Parathyroid adenoma (tissue), 2 donors: ENCODE measurements around the gene BBS4.
"Not testable (repeated sequence)": the region's sequence is repeated elsewhere in the genome, so short reads cannot be mapped to it uniquely, and the experiment has no call there.

Experiments
- H2AFZ ChIP-seq: fragments of 300-600 bp; sonication (generic); one replicate; pipeline ENCODE4 v1.7.0; 2017; ENCODE audit warnings: antibody characterized with exemption, mild to moderate bottlenecking
- H3K27ac ChIP-seq: fragments of 300-600 bp; sonication (generic); one replicate; pipeline ENCODE4 v1.7.0; 2017
- H3K27me3 ChIP-seq: fragments of 300-600 bp; sonication (generic); one replicate; pipeline ENCODE4 v1.7.0; 2017; ENCODE audit warnings: low read length; ENCODE audit not compliant: control insufficient read depth, insufficient read depth
- H3K36me3 ChIP-seq: fragments of 300-600 bp; sonication (generic); one replicate; pipeline ENCODE4 v1.7.0; 2017; ENCODE audit warnings: low read length; ENCODE audit not compliant: control insufficient read depth, insufficient read depth
- H3K4me1 ChIP-seq: fragments of 300-600 bp; sonication (generic); one replicate; pipeline ENCODE4 v1.7.0; 2017; ENCODE audit warnings: control low read depth
- H3K4me2 ChIP-seq: fragments of 300-600 bp; sonication (generic); one replicate; pipeline ENCODE4 v1.7.0; 2017; ENCODE audit warnings: low read length
- H3K4me3 ChIP-seq: fragments of 300-600 bp; sonication (generic); one replicate; pipeline ENCODE4 v1.7.0; 2017; ENCODE audit warnings: low read depth, low read length
- H3K79me2 ChIP-seq: fragments of 300-600 bp; sonication (generic); one replicate; pipeline ENCODE4 v1.7.0; 2017; ENCODE audit warnings: control low read depth
- H3K9ac ChIP-seq: fragments of 300-600 bp; sonication (generic); one replicate; pipeline ENCODE4 v1.7.0; 2017; ENCODE audit warnings: mild to moderate bottlenecking
- H3K9me3 ChIP-seq: fragments of 300-600 bp; sonication (generic); one replicate; pipeline ENCODE4 v1.7.0; 2017; ENCODE audit warnings: low read length; ENCODE audit not compliant: control insufficient read depth
- CTCF ChIP-seq: fragments of 300-600 bp; sonication (generic); IDR thresholded peaks from one replicate; pipeline ENCODE4 v1.7.0; 2017; ENCODE audit warnings: antibody characterized with exemption, mild to moderate bottlenecking
- donor health status: primary hyperparathyroidism.

Gene BBS4

DNA sequence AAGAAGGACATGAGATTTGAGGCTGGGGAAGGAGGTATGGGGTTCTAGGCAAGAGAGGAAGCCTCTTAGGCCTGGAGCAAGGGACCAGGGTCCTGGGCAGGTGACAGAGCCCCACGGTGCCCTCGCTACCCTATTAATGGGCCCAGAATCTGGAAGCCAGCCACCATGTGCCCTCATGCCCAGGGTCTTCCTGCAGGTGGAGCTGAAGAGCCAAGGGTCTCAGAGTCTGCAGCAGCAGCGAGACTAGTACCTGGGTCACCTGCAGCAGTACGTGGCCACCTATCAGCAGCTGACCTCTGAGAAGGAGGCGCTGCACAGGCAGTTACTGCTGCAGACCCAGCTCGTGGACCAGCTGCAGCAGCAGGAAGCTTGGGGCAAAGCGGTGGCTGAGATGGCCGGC, 22.1 kb upstream of the BBS4 start:
- H3K27me3 ChIP-seq, H3K4me3 ChIP-seq, H3K4me1 ChIP-seq, H3K9me3 ChIP-seq, H3K4me2 ChIP-seq, H3K36me3 ChIP-seq, H3K9ac ChIP-seq, H2AFZ ChIP-seq, H3K79me2 ChIP-seq, H3K27ac ChIP-seq: not testable (repeated sequence)

DNA sequence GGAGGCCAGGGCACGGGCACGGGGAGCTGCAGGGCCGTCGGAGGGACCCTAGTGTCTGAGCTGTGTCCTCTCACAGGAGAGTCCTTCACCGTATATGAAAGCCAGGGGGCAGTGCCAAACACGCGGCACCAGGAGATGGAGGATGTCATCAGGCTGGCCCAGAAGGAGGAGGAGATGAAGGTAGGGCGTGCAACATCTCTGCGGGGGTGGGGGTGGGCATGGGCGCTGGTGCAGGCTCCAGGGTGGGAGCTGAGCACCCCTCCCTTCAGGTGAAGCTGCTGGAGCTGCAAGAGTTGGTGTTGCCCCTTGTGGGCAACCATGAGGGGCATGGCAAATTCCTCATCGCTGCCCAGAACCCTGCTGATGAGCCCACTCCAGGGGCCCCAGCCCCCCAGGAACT, 20.3 kb upstream of the BBS4 start:
- not testable (repeated sequence) for H3K9ac ChIP-seq, H3K9me3 ChIP-seq, H3K27ac ChIP-seq, H2AFZ ChIP-seq, H3K27me3 ChIP-seq, H3K4me3 ChIP-seq, H3K79me2 ChIP-seq, H3K4me2 ChIP-seq, H3K4me1 ChIP-seq, H3K36me3 ChIP-seq

GRCh38 chr15:72669803-72670202, 16.2 kb upstream of the BBS4 start:
- not testable (repeated sequence) for H3K36me3 ChIP-seq, H3K9me3 ChIP-seq, H3K79me2 ChIP-seq, H2AFZ ChIP-seq, H3K27ac ChIP-seq, H3K4me2 ChIP-seq, H3K9ac ChIP-seq, H3K4me1 ChIP-seq, H3K4me3 ChIP-seq, H3K27me3 ChIP-seq

GRCh38 chr15:72670656-72671352, 15.2 kb upstream of the BBS4 start:
- H3K27me3 ChIP-seq, H3K79me2 ChIP-seq, H3K36me3 ChIP-seq, H3K9me3 ChIP-seq, H3K9ac ChIP-seq, H3K4me1 ChIP-seq, H3K27ac ChIP-seq: not testable (repeated sequence)
- peak overlapping the region; percentile 37 for H3K4me3 ChIP-seq
- peak overlapping the region; percentile 67 for H3K4me2 ChIP-seq
- peak; percentile 64 for TF ChIP-seq CTCF
- peak overlapping the region; percentile 65 for H2AFZ ChIP-seq

DNA sequence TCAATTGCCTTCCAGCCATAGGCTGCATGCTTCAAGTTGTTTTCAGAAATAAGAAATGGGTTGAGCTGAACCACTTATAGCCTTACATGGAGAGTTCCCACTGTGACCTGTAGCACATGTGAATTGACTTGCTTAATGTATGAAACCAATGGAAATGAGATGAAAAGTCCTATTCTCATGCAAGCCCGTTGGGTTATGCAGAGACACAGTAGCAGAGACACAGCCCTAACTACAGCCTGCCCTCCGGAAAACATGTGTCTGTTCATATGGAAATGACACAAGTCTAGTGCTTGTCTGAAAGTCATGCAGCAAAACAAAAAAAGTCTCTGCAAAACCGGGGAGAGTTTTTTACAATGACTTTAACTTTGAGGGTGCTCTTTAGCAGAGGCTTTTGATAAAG, 14.5 kb upstream of the BBS4 start:
- H3K4me2 ChIP-seq, result no peak overlapping the region
- no peaks in the 10 kb centered on the region for H3K36me3 ChIP-seq
- H3K27me3 ChIP-seq, result no peaks in the 10 kb centered on the region
- H3K27ac ChIP-seq, result no peak overlapping the region
- H3K4me3 ChIP-seq, result no peak overlapping the region
- H3K9ac ChIP-seq, result no peak overlapping the region
- H3K9me3 ChIP-seq, result no peaks in the 10 kb centered on the region
- no peaks in the 10 kb centered on the region for H3K79me2 ChIP-seq
- H2AFZ ChIP-seq, result no peak overlapping the region
- TF ChIP-seq CTCF, result no peak
- peaks cover 2% of the 10 kb centered on the region for H3K4me1 ChIP-seq

GRCh38 chr15:72676838-72677237, 9.2 kb upstream of the BBS4 start:
- no peak overlapping the region for H3K9ac ChIP-seq
- H3K4me3 ChIP-seq, result no peak overlapping the region
- H3K9me3 ChIP-seq, result no peaks in the 10 kb centered on the region
- no peak overlapping the region for H3K4me2 ChIP-seq
- no peaks in the 10 kb centered on the region for H3K4me1 ChIP-seq
- H3K36me3 ChIP-seq, result no peaks in the 10 kb centered on the region
- TF ChIP-seq CTCF, result no peak
- H2AFZ ChIP-seq, result no peak overlapping the region
- no peaks in the 10 kb centered on the region for H3K79me2 ChIP-seq
- H3K27me3 ChIP-seq, result no peaks in the 10 kb centered on the region
- no peak overlapping the region for H3K27ac ChIP-seq
